Endothelial cell of umbilical vein (primary cell): Measurements from ENCODE around the gene FHIP2A. TPM values are rescaled to one million over a fixed set of nuclear protein-coding genes. Genes with fewer than 3 reads are reported as not detected.

Source experiments
- BruUV-seq: library from RNA; stranded (reverse); fragments of 400-500 nt; replicated peaks from 2 replicates; lab custom pipeline; 2021; lab: Mats Ljungman, UMichigan
- CTCF ChIA-PET: fragments of 300-600, 350-600 bp; sonication (Branson Sonifier 250); formaldehyde crosslinking; loops from one replicate; lab custom pipeline; 2021; ENCODE audit warnings: antibody characterized with exemption, inconsistent platforms; lab: Charles Lee
- POLR2A ChIA-PET: fragments of 300-600, 350-600 bp; sonication (Branson Sonifier 250); formaldehyde crosslinking; loops from one replicate; lab custom pipeline; 2021; ENCODE audit warnings: antibody characterized with exemption, inconsistent platforms; lab: Charles Lee
- DNase-seq: peaks from one replicate; pipeline ENCODE4 v3.0.0-alpha.2; 2011; ENCODE audit warnings: low read depth, low spot score
- FAIRE-seq: peaks from 2 replicates; lab custom pipeline; 2011; peaks lifted over from hg19 to GRCh38; lab: Jason Lieb, UNC
- H2AFZ ChIP-seq: 2 replicates; pipeline ENCODE4 v1.6.0; 2012; ENCODE audit warnings: low read depth, low read length, control low read depth, inconsistent platforms
- H3K27ac ChIP-seq: 2 replicates; pipeline ENCODE4 v1.5.1; 2011; ENCODE audit warnings: low read depth, mild to moderate bottlenecking, control low read depth, low read length, moderate library complexity; ENCODE audit not compliant: insufficient read depth
- H3K27me3 ChIP-seq, 2 experiments: 2 replicates each; pipeline versions ENCODE4 v1.6.0 to v1.6.1; 2011; ENCODE audit warnings: low read length in 2 of 2, mixed read lengths in 1 of 2; ENCODE audit not compliant: control insufficient read depth in 2 of 2, insufficient read depth in 2 of 2
- H3K36me3 ChIP-seq, 2 experiments: 2 replicates in 1 of 2; 3 replicates in 1 of 2; pipeline ENCODE4 v1.5.1; 2011; ENCODE audit warnings: low read length in 2 of 2, mild to moderate bottlenecking in 1 of 2, moderate library complexity in 1 of 2; ENCODE audit not compliant: control insufficient read depth in 2 of 2, insufficient read depth in 2 of 2; ENCODE audit errors: extremely low read depth in 1 of 2
- H3K4me1 ChIP-seq: 3 replicates; pipeline ENCODE4 v1.5.1; 2011; ENCODE audit warnings: mild to moderate bottlenecking, low read length; ENCODE audit not compliant: control insufficient read depth, insufficient read depth; ENCODE audit errors: extremely low read depth
- H3K4me2 ChIP-seq: 2 replicates; pipeline ENCODE4 v1.6.1; 2011; ENCODE audit warnings: low read length, control low read depth, mixed read lengths; ENCODE audit not compliant: insufficient read depth
- H3K4me3 ChIP-seq, 3 experiments: fragments of 200-600 bp in 1 of 3; sonication (generic), shearing (Covaris generic) in 1 of 3; replicated peaks in 1 of 3; 2 replicates each; pipeline ENCODE4 v1.5.1; 2011 to 2016; ENCODE audit warnings: control low read depth in 3 of 3, low read length in 3 of 3, mild to moderate bottlenecking in 2 of 3, inconsistent platforms in 1 of 3, low read depth in 1 of 3, moderate library complexity in 1 of 3; ENCODE audit not compliant: insufficient read depth in 1 of 3
- H3K79me2 ChIP-seq: 2 replicates; pipeline ENCODE4 v1.6.0; 2012; ENCODE audit warnings: low read length, inconsistent platforms; ENCODE audit not compliant: control insufficient read depth, insufficient read depth
- H3K9ac ChIP-seq: replicated peaks from 2 replicates; pipeline ENCODE3; 2011; ENCODE audit warnings: low read length, control low read depth; ENCODE audit not compliant: insufficient read depth; ENCODE audit errors: extremely low read depth
- H3K9me1 ChIP-seq: replicated peaks from 3 replicates; pipeline ENCODE4 v1.6.0; 2011; ENCODE audit warnings: mild to moderate bottlenecking, low read length; ENCODE audit not compliant: control insufficient read depth, insufficient read depth; ENCODE audit errors: extremely low read depth
- H3K9me3 ChIP-seq: replicated peaks from 2 replicates; pipeline ENCODE4 v1.5.1; 2012; ENCODE audit warnings: low read length, inconsistent platforms; ENCODE audit not compliant: control insufficient read depth, insufficient read depth
- H4K20me1 ChIP-seq: replicated peaks from 2 replicates; pipeline ENCODE3; 2011; ENCODE audit warnings: mild to moderate bottlenecking, low read length; ENCODE audit not compliant: control insufficient read depth, insufficient read depth; ENCODE audit errors: extremely low read depth
- EZH2 ChIP-seq: IDR thresholded peaks from 2 replicates; pipeline ENCODE4 v1.6.1; 2012; ENCODE audit warnings: borderline replicate concordance, low read depth, mild to moderate bottlenecking, moderate library complexity, low read length, inconsistent platforms; ENCODE audit not compliant: severe bottlenecking
- FOS ChIP-seq: IDR thresholded peaks from 2 replicates; pipeline ENCODE4 v1.6.1; 2011; ENCODE audit warnings: mild to moderate bottlenecking, low read length, moderate library complexity, borderline replicate concordance; ENCODE audit not compliant: insufficient read depth
- GATA2 ChIP-seq: IDR thresholded peaks from 2 replicates; pipeline ENCODE4 v1.7.0; 2011; ENCODE audit warnings: low read depth, mild to moderate bottlenecking, moderate library complexity, mixed read lengths, low read length; ENCODE audit not compliant: insufficient read length, insufficient read depth
- JUN ChIP-seq: IDR thresholded peaks from 2 replicates; pipeline ENCODE4 v1.6.1; 2011; ENCODE audit warnings: borderline replicate concordance, low read depth; ENCODE audit not compliant: insufficient read length, insufficient read depth
- MYC ChIP-seq: IDR thresholded peaks from one replicate; pipeline ENCODE4 v1.6.1; 2011; ENCODE audit warnings: mild to moderate bottlenecking, low read depth, low read length
- POLR2A ChIP-seq: IDR thresholded peaks from 2 replicates; pipeline ENCODE4 v1.6.1; 2012; ENCODE audit warnings: low read depth, mild to moderate bottlenecking, control low read depth, low read length
- POLR2AphosphoS5 ChIP-seq: IDR thresholded peaks from 2 replicates; pipeline ENCODE4 v1.6.1; 2012; ENCODE audit warnings: low read depth, mild to moderate bottlenecking, control low read depth, low read length, moderate library complexity; ENCODE audit not compliant: insufficient read depth
- dilution Hi-C: fragments of 300-500 bp; cut with MboI; formaldehyde crosslinking; loops from one replicate; pipeline ENCODE4 v1.15.0; 2019; ENCODE audit warnings: low sequenced_read_pairs; ENCODE audit not compliant: extremely low pct_ligation_motif_present
- intact Hi-C: fragments of 100-400 bp; cut with micrococcal nuclease; formaldehyde crosslinking; loops from one replicate; pipeline ENCODE4 v1.10.0; 2022
- polyA plus RNA-seq, 4 experiments: library from polyadenylated mRNA; depleted of rRNA in 3 of 4; stranded (reverse) in 3 of 4; unstranded in 1 of 4; fragments of >200 nt; gene quantifications; 2 replicates each; pipeline versions ENCODE4 v1.2.1 to v1.2.3, GENCODE V29; 2011 to 2012; ENCODE audit warnings: missing spikeins in 1 of 4
- total RNA-seq: library from RNA; stranded (reverse); gene quantifications from 2 replicates; pipeline ENCODE4 v1.2.3, GENCODE V29; 2021
- TF ChIP-seq, protein P1 (sequence below), 2 donors: IDR thresholded peaks; 1 replicate in 1 of 2; 2 replicates in 1 of 2; pipeline ENCODE4 v1.5.1; 2011; ENCODE audit warnings: low read length in 2 of 2, mild to moderate bottlenecking in 2 of 2, moderate library complexity in 2 of 2, control low read depth in 1 of 2, inconsistent platforms in 1 of 2, low read depth in 1 of 2; ENCODE audit not compliant: insufficient read depth in 1 of 2; ENCODE audit errors: extremely low read depth in 1 of 2
- TF ChIP-seq, protein P2 (sequence below): IDR thresholded peaks from 2 replicates; pipeline ENCODE4 v1.6.1; 2011; ENCODE audit not compliant: insufficient read depth, insufficient read length

The FHIP2A gene
- total and polyA plus RNA-seq, 2 donors (not counting 3 experiments of a cell fraction or from before 2014, with no cell fraction given): 13.3 to 39.6 TPM

DNA sequence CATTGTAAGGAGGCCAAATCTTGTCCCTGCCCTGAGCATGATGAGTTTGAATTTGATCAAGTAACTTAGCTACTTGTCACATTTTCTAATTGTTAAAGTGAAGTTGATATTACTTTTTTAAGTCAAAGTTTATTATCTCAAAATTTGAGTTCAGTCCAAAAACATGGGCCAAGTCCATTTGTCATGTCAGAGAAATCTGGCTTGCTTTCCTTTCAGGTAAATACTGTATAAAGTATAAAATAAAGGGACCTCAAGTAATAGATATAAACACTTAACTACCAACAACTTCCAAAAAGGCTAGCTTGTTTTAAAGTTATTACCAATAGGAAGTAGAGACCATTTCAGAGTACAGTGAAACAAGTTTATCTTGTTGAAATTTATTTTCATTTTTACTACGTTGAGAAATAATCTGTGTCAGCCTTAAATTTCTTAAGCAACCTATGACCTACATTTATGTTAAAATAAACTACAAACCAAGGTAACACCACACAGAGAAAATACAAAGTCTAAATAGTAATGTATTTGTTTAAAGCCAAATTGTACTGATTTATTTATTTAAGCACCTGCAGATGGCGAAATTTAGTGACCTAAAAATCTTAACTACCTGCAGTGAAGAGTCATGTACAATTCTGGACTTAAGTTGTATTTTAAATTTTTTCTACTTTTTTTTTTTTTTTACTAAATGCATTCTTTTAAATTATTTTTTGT, 36.5 kb downstream of the FHIP2A start:
- H3K9me1 ChIP-seq: no peaks in the 10 kb centered on the region
- H4K20me1 ChIP-seq: no peaks in the 10 kb centered on the region
- no TSS peak for BruUV-seq
- FAIRE-seq (no peak), DNase-seq (no peak)
- H3K9ac ChIP-seq: no peak overlapping the region
- H3K4me2 ChIP-seq: no peak overlapping the region
- H3K4me1 ChIP-seq: peaks cover 32% of the 10 kb centered on the region
- intact Hi-C loops (loop anchor here (2.0 kb wide), 1 partner anchor 35 kb away; no protein-coding TSS in a partner anchor), dilution Hi-C loops (no loop called here)
- ChIA-PET POLR2A (no interaction called here), CTCF (interaction anchor here (0.6 to 3.7 kb wide), 3 partner anchors 11 to 626 kb away, joined by 3 to 24 read pairs (median 19); partner anchors contain the start of gene FHIP2A)
- no peaks in the 10 kb centered on the region for H3K79me2 ChIP-seq
- H3K36me3 ChIP-seq: peaks cover 6 to 15% of the 10 kb centered on the region in 2 experiments
- no peak overlapping the region for H2AFZ ChIP-seq
- no peaks in the 10 kb centered on the region for H3K27me3 ChIP-seq
- no peak overlapping the region for H3K4me3 ChIP-seq
- TF ChIP-seq JUN (no peak), POLR2AphosphoS5 (no peak), EZH2 (no peak), GATA2 (no peak), FOS (no peak), MYC (no peak), POLR2A (no peak)
- TF ChIP-seq, protein P1, sequence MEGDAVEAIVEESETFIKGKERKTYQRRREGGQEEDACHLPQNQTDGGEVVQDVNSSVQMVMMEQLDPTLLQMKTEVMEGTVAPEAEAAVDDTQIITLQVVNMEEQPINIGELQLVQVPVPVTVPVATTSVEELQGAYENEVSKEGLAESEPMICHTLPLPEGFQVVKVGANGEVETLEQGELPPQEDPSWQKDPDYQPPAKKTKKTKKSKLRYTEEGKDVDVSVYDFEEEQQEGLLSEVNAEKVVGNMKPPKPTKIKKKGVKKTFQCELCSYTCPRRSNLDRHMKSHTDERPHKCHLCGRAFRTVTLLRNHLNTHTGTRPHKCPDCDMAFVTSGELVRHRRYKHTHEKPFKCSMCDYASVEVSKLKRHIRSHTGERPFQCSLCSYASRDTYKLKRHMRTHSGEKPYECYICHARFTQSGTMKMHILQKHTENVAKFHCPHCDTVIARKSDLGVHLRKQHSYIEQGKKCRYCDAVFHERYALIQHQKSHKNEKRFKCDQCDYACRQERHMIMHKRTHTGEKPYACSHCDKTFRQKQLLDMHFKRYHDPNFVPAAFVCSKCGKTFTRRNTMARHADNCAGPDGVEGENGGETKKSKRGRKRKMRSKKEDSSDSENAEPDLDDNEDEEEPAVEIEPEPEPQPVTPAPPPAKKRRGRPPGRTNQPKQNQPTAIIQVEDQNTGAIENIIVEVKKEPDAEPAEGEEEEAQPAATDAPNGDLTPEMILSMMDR (IDR thresholded peaks at IDR 0.05; ENCODE audit: extremely low read depth in 1 of 2, insufficient read depth in 1 of 2, low read depth in 1 of 2, low read length in 2 of 2): no peak
- TF ChIP-seq, protein P2, sequence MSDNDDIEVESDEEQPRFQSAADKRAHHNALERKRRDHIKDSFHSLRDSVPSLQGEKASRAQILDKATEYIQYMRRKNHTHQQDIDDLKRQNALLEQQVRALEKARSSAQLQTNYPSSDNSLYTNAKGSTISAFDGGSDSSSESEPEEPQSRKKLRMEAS: no peak
- no peaks in the 10 kb centered on the region for H3K9me3 ChIP-seq
- H3K27ac ChIP-seq: no peak overlapping the region
